Activated CD4-positive, alpha-beta T cell treated with anti-CD3 and anti-CD28 coated beads for 1 hour (primary cell): ENCODE measurements around the gene ZNF208.
"Not testable (repeated sequence)": the region's sequence is repeated elsewhere in the genome, so short reads cannot be mapped to it uniquely, and the experiment has no call there.

ENCODE experiments used
- DNase-seq: peaks from one replicate; pipeline ENCODE4 v3.0.0-alpha.2; 2020

Gene ZNF208

GRCh38 chr19:22010437-22011143, at the start of gene ZNF208:
Gene ZNF208 (minus strand): TSS chr19:22010943. CDS start chr19:22010794, 149 bp downstream.
- DNase-seq, result not testable (repeated sequence)

GRCh38 chr19:22052644-22053013, 41.9 kb upstream of the ZNF208 start:
- no peak for DNase-seq

- not testable (repeated sequence) for DNase-seq
These were observed 30.4 kb upstream of the ZNF208 start for GRCh38 chr19:22041151-22041550.

GRCh38 chr19:22030680-22031079, 19.9 kb upstream of the ZNF208 start:
- no peak for DNase-seq

GRCh38 chr19:22026687-22027086, 15.9 kb upstream of the ZNF208 start:
- DNase-seq, result no peak

- not testable (repeated sequence) for DNase-seq
These were observed 14.8 kb upstream of the ZNF208 start for GRCh38 chr19:22025539-22025938.

- DNase-seq, result no peak
These were observed 40.3 kb downstream of the ZNF208 start for GRCh38 chr19:21970466-21970865.

GRCh38 chr19:21947775-21948174, 63.0 kb downstream of the ZNF208 start:
- DNase-seq, result no peak

- DNase-seq, result no peak
These were observed 70.1 kb downstream of the ZNF208 start for GRCh38 chr19:21940684-21941083.

- DNase-seq, result no peak
These were observed 76.2 kb downstream of the ZNF208 start for GRCh38 chr19:21934593-21934992.

GRCh38 chr19:21934131-21934530, 76.6 kb downstream of the ZNF208 start:
- DNase-seq, result no peak

GRCh38 chr19:21922276-21922675, 88.5 kb downstream of the ZNF208 start:
- DNase-seq, result no peak

GRCh38 chr19:21921691-21922180, 89.0 kb downstream of the ZNF208 start:
- DNase-seq, result no peak

- no peak for DNase-seq
These were observed 95.3 kb downstream of the ZNF208 start for GRCh38 chr19:21915411-21915810.

- no peak for DNase-seq
These were observed 98.1 kb downstream of the ZNF208 start for GRCh38 chr19:21912654-21913053.

- no peak for DNase-seq
These were observed 100.4 kb downstream of the ZNF208 start for GRCh38 chr19:21910318-21910717.

- no peak for DNase-seq
These were observed 102.7 kb downstream of the ZNF208 start for GRCh38 chr19:21908066-21908465.

GRCh38 chr19:21907516-21907915, 103.2 kb downstream of the ZNF208 start:
- DNase-seq, result no peak

- DNase-seq, result no peak
These were observed 108.2 kb downstream of the ZNF208 start for GRCh38 chr19:21902571-21902970.

- DNase-seq, result no peak
These were observed 108.9 kb downstream of the ZNF208 start for GRCh38 chr19:21901861-21902260.

- no peak for DNase-seq
These were observed 110.3 kb downstream of the ZNF208 start for GRCh38 chr19:21900401-21900800.

GRCh38 chr19:21891086-21891485, 119.7 kb downstream of the ZNF208 start:
- DNase-seq, result no peak

GRCh38 chr19:21890017-21890416, 120.7 kb downstream of the ZNF208 start:
- DNase-seq, result peak; percentile 9

- not testable (repeated sequence) for DNase-seq
These were observed 125.2 kb downstream of the ZNF208 start for GRCh38 chr19:21885516-21885915.

GRCh38 chr19:21884786-21885185, 126.0 kb downstream of the ZNF208 start:
- not testable (repeated sequence) for DNase-seq
